Measurements from ENCODE around the gene BTNL9. TPM values are rescaled to one million over a fixed set of nuclear protein-coding genes. Genes with fewer than 3 reads are reported as not detected.
"Not testable (repeated sequence)": the region's sequence is repeated elsewhere in the genome, so short reads cannot be mapped to it uniquely, and the experiment has no call there.

The BTNL9 gene
- total RNA-seq, 2 experiments from 2014 or later, result not detected

DNA sequence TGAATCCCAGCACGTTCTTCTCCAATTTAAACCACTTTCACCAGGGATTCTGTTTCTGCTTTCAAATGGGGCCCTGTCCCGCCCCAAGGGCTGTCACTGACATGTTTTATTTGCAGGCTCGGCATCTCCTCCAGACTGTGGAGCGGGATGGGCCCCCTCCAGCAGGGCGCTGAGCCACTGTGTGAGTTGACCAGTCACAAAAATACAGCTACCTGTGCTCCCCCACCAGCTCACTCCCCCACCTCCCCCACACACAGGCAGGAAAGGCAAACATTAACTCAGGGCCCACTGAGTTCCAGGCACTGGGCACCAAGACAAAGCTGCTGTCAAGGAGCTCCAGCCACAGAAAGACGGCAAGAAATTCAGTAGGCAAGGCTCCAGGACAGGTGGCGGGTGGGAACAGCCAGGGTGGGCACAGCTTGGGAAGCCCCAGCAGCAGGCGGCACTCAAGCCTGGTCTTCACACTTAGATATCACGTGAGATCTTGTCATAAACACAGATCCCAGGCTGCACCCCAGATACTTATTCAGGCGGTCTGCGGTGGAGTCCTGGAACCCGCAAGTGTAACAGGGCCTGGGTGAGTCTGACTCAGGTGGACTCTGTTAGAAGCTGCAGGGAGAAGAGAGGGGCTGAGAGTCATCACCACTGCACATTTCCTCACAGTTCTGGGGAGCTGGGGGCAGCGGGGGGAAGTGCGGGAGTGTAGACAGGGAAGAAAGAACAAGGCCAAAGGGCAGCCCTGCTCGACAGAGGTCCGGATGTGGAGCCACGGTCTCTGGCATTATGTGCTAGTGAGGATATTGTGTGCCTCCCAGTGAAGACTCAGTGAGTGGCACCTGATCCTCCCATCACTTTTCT, 46.2 kb downstream of the BTNL9 start:
- ChIA-PET POLR2A (no interaction called here), CTCF (no interaction called here)
- no peak for DNase-seq
- H3K36me3 Mint-ChIP-seq (ENCODE audit: low read depth), result no peaks in the 10 kb centered on the region
- no peak overlapping the region for H3K4me3 Mint-ChIP-seq
- H3K4me1 Mint-ChIP-seq, result no peaks in the 10 kb centered on the region
- peaks cover 41% of the 10 kb centered on the region for H3K27me3 Mint-ChIP-seq
- H3K9me3 Mint-ChIP-seq, result no peaks in the 10 kb centered on the region
- H3K27ac Mint-ChIP-seq, result no peak overlapping the region

DNA sequence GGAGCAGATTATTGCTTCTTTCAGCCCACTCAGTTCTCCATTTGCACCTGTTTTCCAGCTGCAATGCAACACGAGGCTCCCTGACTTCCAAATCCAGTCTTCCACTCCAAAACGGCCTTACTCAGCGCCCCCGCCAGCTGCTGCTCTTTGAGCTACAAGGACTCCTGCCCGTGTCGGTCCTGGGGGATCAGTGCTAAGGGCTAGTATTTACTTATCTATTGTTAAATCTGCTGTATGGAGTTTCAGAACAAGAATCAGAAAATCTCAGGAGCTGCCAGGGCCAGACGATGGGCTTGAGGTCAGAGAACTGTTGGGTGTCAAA, 46.8 kb downstream of the BTNL9 start:
- no peak for DNase-seq
- ChIA-PET POLR2A (no interaction called here), CTCF (no interaction called here)
- Mint-ChIP-seq H3K27me3 (peaks cover 40% of the 10 kb centered on the region), H3K36me3 (ENCODE audit: low read depth) (no peaks in the 10 kb centered on the region), H3K9me3 (no peaks in the 10 kb centered on the region), H3K4me3 (no peak overlapping the region), H3K27ac (no peak overlapping the region), H3K4me1 (no peaks in the 10 kb centered on the region)

- Mint-ChIP-seq H3K27ac (no peak overlapping the region), H3K4me1 (no peaks in the 10 kb centered on the region), H3K4me3 (no peak overlapping the region), H3K27me3 (peaks cover 38% of the 10 kb centered on the region), H3K9me3 (no peaks in the 10 kb centered on the region), H3K36me3 (ENCODE audit: low read depth) (no peaks in the 10 kb centered on the region)
- DNase-seq, result no peak
- CTCF ChIA-PET, result no interaction called here
- POLR2A ChIA-PET, result no interaction called here
Measured at GRCh38 chr5:181087309-181087708, 47.2 kb downstream of the BTNL9 start.

- H3K27me3 Mint-ChIP-seq, result peaks cover 33% of the 10 kb centered on the region
- DNase-seq, result no peak
- no peaks in the 10 kb centered on the region for H3K4me1 Mint-ChIP-seq
- H3K9me3 Mint-ChIP-seq, result no peaks in the 10 kb centered on the region
- no peaks in the 10 kb centered on the region for H3K36me3 Mint-ChIP-seq (ENCODE audit: low read depth)
- H3K27ac Mint-ChIP-seq, result no peak overlapping the region
- CTCF ChIA-PET, result no interaction called here
- POLR2A ChIA-PET, result no interaction called here
- no peak overlapping the region for H3K4me3 Mint-ChIP-seq
Measured at GRCh38 chr5:181088289-181088688, 48.2 kb downstream of the BTNL9 start.

DNA sequence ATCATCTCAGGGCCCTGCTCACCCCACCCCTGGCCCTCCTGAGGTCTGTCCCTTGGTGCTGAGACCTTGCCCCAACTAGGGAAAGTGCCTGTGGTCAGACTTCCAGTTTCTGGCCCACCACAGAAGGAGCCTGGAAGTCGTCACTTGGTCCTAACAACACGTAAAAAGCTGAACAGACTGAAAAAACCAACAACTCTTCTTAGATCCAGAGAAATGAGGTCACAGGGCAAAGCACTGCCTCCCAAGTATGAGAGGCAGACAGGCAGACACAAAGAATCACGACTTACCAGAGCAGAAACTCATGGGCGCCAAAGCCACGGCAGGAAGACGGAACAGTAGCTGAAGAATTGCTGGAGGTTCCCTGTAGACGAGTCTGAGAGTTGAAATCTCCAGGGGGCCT, 52.4 kb downstream of the BTNL9 start:
- ChIA-PET POLR2A (no interaction called here), CTCF (no interaction called here)
- no peak overlapping the region for H3K4me3 Mint-ChIP-seq
- DNase-seq, result no peak
- H3K27ac Mint-ChIP-seq, result no peak overlapping the region
- no peaks in the 10 kb centered on the region for H3K36me3 Mint-ChIP-seq (ENCODE audit: low read depth)
- H3K27me3 Mint-ChIP-seq, result peaks cover 8% of the 10 kb centered on the region
- no peaks in the 10 kb centered on the region for H3K4me1 Mint-ChIP-seq
- no peaks in the 10 kb centered on the region for H3K9me3 Mint-ChIP-seq

DNA sequence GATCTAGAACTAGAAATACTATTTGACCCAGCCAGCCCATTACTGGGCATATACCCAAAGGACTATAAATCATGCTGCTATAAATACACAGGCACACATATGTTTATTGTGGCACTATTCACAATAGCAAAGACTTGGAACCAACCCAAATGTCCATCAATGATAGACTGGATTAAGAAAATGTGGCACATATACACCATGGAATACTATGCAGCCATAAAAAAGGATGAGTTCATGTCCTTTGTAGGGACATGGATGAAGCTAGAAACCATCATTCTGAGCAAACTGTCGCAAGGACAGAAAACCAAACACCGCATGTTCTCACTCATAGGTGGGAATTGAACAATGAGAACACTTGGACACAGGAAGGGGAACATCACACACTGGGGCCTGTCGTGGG, 55.1 kb downstream of the BTNL9 start:
- H3K4me1 Mint-ChIP-seq; H3K9me3 Mint-ChIP-seq; POLR2A ChIA-PET; H3K36me3 Mint-ChIP-seq (ENCODE audit: low read depth); DNase-seq; H3K4me3 Mint-ChIP-seq; H3K27ac Mint-ChIP-seq: not testable (repeated sequence)
- H3K27me3 Mint-ChIP-seq, result peaks cover 23% of the 10 kb centered on the region
- CTCF ChIA-PET, result interaction anchor here (0.5 kb wide), 1 partner anchor 40 kb away, joined by 3 read pairs; no protein-coding TSS in a partner anchor

DNA sequence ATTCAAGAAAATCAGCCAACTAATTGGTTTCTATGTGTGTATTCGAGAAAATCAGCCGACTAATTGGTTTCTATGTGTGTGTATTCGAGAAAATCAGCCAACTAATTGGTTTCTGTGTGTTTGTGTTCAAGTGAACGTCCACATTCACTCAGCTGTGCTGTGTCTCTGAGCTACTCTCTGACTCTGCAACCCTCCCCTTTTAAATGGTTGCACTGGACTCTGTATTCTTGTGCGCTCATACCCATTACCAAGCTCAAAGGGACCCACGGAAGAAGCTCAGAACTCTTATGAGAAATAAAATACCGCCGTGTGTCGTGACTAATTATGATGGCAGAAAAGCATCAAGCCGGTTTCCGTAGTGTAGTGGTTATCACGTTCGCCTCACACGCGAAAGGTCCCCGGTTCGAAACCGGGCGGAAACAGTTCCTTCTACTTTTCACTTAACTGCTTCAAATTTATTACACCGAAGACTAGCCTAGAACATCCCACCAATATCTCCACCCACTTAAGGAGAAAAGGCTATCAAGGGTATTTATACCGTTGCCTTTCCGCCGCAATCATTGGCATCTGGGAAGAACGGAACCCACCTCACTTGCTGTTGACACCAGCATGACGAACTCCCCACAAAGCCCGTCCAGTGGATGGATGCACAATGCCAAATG, 56.8 kb downstream of the BTNL9 start:
- H3K27ac Mint-ChIP-seq; H3K4me3 Mint-ChIP-seq; H3K36me3 Mint-ChIP-seq (ENCODE audit: low read depth); H3K4me1 Mint-ChIP-seq; DNase-seq; CTCF ChIA-PET; H3K9me3 Mint-ChIP-seq; POLR2A ChIA-PET: not testable (repeated sequence)
- H3K27me3 Mint-ChIP-seq, result peaks cover 26% of the 10 kb centered on the region

DNA sequence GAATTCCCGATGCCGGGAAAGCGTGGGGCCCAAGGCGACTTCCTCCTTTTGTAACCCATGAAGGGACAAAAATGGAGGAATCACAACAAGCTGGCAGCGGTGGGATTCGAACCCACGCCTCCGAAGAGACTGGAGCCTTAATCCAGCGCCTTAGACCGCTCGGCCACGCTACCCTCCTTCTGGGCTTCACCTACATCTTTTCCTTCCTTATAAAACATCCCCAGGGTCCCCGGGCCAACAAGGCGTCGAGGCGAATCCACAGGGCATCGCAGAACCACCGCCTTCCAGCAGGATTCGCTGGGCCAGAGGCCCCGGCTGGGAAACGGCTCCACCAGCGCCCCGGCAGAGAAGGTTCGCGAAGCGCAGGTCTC, 57.3 kb downstream of the BTNL9 start:
- H3K4me1 Mint-ChIP-seq; H3K9me3 Mint-ChIP-seq; H3K36me3 Mint-ChIP-seq (ENCODE audit: low read depth); H3K27ac Mint-ChIP-seq; POLR2A ChIA-PET; CTCF ChIA-PET; H3K4me3 Mint-ChIP-seq; DNase-seq: not testable (repeated sequence)
- peaks cover 24% of the 10 kb centered on the region for H3K27me3 Mint-ChIP-seq

DNA sequence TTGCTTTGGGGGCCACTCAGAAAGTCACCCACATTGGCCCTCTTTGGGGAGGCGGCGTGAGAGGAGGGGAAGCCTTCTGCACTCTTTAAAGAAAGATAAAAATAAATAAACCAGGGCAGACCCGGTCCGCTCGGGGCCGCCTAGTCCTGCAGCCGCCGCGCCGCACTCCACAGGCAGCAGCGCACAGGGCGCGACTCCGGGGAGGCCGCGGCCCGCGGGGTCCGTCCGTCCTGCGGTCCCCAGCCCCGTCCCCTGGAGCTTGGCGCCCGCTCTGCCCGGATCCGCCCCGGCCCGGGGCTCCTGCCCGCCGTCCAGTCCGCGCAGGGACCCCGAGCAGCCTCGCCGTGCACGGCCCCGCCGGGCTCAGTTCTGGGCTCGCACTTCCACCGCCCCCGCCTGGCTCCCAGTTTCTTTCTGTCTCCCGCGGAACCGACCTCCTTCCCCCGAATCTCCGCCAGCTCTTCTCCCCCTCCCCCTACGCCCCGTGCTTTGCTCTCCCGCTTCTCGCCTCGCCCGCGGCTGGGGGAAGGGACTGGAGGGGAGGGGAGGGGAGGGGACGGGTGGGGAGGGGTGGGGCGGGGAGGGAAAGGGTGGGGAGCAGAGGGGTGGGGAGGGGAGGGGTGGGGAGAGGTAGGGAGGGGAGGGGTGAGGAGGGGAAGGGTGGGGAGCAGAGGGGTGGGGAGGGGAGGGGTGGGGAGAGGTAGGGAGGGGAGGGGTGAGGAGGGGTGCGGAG, 57.9 kb downstream of the BTNL9 start:
- H3K36me3 Mint-ChIP-seq (ENCODE audit: low read depth); H3K4me1 Mint-ChIP-seq; H3K27ac Mint-ChIP-seq; DNase-seq; CTCF ChIA-PET; POLR2A ChIA-PET; H3K9me3 Mint-ChIP-seq; H3K4me3 Mint-ChIP-seq: not testable (repeated sequence)
- peaks cover 22% of the 10 kb centered on the region for H3K27me3 Mint-ChIP-seq

DNA sequence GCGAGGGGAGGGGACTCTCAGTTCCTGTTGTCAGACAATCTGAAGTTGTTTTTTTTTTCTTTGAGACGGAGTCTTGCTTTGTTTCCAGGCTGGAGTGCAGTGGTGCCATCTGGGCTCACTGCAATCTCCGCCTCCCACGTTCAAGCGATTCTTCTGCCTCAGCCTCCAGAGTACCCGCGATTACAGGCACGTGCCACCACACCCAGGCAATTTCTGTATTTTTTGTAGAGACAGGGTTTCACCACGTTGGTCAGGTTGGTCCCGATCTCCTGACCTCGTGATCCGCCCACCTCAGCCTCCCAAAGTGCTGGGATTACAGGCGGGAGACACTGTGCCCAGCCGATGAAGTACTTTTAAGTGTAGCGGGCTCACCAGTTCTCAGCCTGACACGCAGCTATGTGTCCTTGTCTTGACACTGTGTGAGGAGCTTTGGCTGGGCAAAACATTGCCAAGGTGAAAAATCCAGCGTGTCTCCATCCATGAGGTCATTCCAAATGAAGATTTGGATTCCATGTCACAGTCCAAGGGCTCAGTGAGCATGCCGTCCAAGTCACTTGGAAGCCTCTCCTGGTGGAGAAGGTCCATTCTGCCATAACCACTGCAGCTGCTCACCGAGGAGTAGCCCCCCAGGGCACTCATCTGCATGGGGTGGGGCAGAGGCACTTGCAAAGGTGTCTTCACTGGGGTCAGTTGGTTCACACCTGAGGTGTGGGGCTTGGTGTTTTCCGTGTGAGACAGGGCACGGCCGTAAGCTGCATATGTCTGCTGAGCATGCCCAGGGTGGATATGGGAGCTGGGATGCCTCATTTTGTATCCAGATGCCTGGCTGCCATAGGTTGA, 58.9 kb downstream of the BTNL9 start:
- peaks cover 6% of the 10 kb centered on the region for H3K4me1 Mint-ChIP-seq
- H3K4me3 Mint-ChIP-seq, result no peak overlapping the region
- H3K27ac Mint-ChIP-seq, result peak overlapping the region; percentile 19
- ChIA-PET CTCF (interaction anchor here (0.5 to 0.8 kb wide), 2 partner anchors 44 to 441 kb away, joined by 3 read pairs; no protein-coding TSS in a partner anchor), POLR2A (no interaction called here)
- H3K36me3 Mint-ChIP-seq (ENCODE audit: low read depth), result peaks cover under 1% of the 10 kb centered on the region
- no peaks in the 10 kb centered on the region for H3K9me3 Mint-ChIP-seq
- peaks cover 21% of the 10 kb centered on the region for H3K27me3 Mint-ChIP-seq
- DNase-seq, result no peak

DNA sequence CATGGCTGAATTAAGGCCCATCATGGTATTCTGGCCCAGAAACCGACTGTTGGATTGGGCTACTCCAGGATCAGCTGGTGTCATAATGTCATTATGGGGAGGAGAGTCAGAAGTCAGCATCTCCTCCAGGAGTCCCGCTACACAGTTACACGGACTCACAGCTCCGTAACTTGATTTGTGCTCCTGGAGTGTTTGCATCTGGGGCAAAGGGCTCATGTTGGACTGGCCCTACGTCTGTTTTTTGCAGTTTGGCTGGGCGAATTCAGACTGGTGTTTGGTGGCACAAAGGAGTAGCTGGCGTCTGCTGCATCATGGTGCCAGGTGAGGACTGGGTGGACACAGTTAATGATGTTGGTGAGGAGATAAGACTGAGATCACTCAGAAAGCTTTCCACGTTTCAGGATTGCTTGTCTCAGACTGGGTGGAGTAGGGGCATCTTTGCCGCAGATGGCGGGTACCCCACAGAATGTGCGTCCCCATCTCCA, 59.6 kb downstream of the BTNL9 start:
- Mint-ChIP-seq H3K4me3 (no peak overlapping the region), H3K27ac (no peak overlapping the region), H3K36me3 (ENCODE audit: low read depth) (peaks cover 4% of the 10 kb centered on the region), H3K9me3 (no peaks in the 10 kb centered on the region), H3K27me3 (peaks cover 27% of the 10 kb centered on the region), H3K4me1 (peaks cover 11% of the 10 kb centered on the region)
- DNase-seq, result no peak
- POLR2A ChIA-PET, result no interaction called here
- CTCF ChIA-PET, result interaction anchor here (0.5 to 0.8 kb wide), 2 partner anchors 44 to 442 kb away, joined by 3 read pairs; no protein-coding TSS in a partner anchor

DNA sequence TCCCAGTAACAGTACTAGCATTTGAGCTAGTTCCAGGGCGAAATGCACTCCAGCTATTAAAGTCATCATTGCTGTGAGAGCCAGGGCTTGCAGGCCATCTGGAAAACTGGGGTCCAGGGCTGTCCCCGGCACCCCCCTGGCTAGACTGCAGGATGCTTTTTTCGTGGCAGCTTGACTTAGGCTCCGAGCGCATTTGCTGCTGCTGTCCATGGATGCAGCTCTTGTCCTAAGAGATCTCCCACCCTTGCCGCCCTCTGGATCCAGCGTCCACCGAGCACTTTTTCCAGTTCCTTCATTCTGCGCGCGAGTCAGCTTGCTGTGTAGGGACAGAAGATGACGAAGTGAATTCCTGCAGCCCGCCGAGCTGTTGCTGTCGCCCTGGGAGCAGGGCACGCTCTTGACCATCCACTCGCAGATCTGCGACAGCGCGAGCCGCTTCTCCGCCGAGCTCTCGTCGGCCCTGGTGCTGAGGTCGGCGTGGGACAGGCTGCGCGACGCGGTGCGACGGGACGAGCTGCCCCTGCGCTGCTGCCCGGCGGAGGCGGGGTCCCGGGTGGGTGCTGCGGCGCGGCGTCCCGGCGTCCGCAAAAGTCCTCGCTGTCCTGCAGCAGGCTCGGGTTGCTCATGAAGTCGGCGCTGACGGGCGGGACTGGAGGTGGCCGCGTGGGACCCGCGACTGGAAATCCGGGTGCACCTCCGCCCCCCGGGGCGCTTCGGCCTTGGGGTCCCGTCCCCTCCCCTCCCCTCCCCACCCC, 60.2 kb downstream of the BTNL9 start:
- DNase-seq, result no peak
- H3K4me3 Mint-ChIP-seq, result peak overlapping the region; percentile 32
- no peaks in the 10 kb centered on the region for H3K9me3 Mint-ChIP-seq
- peaks cover 11% of the 10 kb centered on the region for H3K4me1 Mint-ChIP-seq
- H3K36me3 Mint-ChIP-seq (ENCODE audit: low read depth), result peaks cover 4% of the 10 kb centered on the region
- H3K27ac Mint-ChIP-seq, result peak overlapping the region; percentile 25
- ChIA-PET CTCF (no interaction called here), POLR2A (no interaction called here)
- peaks cover 31% of the 10 kb centered on the region for H3K27me3 Mint-ChIP-seq

Measured in activated CD4-positive, alpha-beta T cell treated with anti-CD3 and anti-CD28 coated beads, Interleukin-2, amount 10 ng/mL, durations not matched to agents 7 days and 5 days (primary cell).